GM23338 (cell line): ENCODE results near the gene ATP5F1B.

Experiments used
- CREB1 ChIP-seq: fragments of 250-450 bp; sonication (Bioruptor Pico); IDR thresholded peaks from 2 replicates; pipeline ENCODE4 v1.5.0; 2020; ENCODE audit warnings: low read depth, mild to moderate bottlenecking, moderate library complexity
- CTCF ChIP-seq, 2 experiments: fragments of 200-600 bp in 1 of 2; sonication (generic) in 1 of 2; conservative IDR thresholded peaks; 2 replicates each; pipeline versions ENCODE4 v1.5.1 to v1.6.1; 2016 to 2017; ENCODE audit warnings: antibody characterized with exemption in 2 of 2, low read depth in 2 of 2, mild to moderate bottlenecking in 2 of 2, moderate library complexity in 1 of 2
- POLR2AphosphoS5 ChIP-seq: IDR thresholded peaks from 2 replicates; pipeline ENCODE4 v1.6.1; 2016; ENCODE audit warnings: antibody characterized with exemption, low read depth
- REST ChIP-seq: IDR thresholded peaks from one replicate; pipeline ENCODE4 v1.6.1; 2018; ENCODE audit warnings: antibody characterized with exemption; ENCODE audit not compliant: unreplicated experiment

GRCh38 chr12:56616244-56616643 is 29.5 kb downstream of the ATP5F1B start:
- TF ChIP-seq CTCF (conservative IDR thresholded peaks at IDR 0.05; ENCODE audit: low read depth in 2 of 2) (no peak), REST (no peak), POLR2AphosphoS5 (no peak), CREB1 (CRISPR knock-in tag) (no peak)
